RWPE2 (cell line): Measurements from ENCODE around the gene ARHGEF37.
"Not testable (repeated sequence)": the region's sequence is repeated elsewhere in the genome, so short reads cannot be mapped to it uniquely, and the experiment has no call there.

Experiments
- ATAC-seq: fragments of 200-7000 bp; cut with Tn5 transposase; 3 replicates; pipeline ENCODE4 v1.9.1; 2021; ENCODE audit warnings: low read depth
- DNase-seq: peaks from one replicate; pipeline ENCODE4 v3.0.0-alpha.2; 2020; ENCODE audit warnings: low spot score
- H3K27ac ChIP-seq: fragments of 450-650 bp; 2 replicates; pipeline ENCODE4 v1.5.1; 2017; ENCODE audit warnings: mild to moderate bottlenecking; ENCODE audit not compliant: poor library complexity, severe bottlenecking
- H3K27me3 ChIP-seq: fragments of 250-450 bp; sonication (Bioruptor Pico); 2 replicates; pipeline ENCODE4 v1.5.1; 2021; ENCODE audit warnings: mild to moderate bottlenecking, moderate library complexity; ENCODE audit not compliant: insufficient read depth, poor library complexity, severe bottlenecking
- H3K36me3 ChIP-seq: fragments of 250-450 bp; sonication (Bioruptor Pico); 2 replicates; pipeline ENCODE4 v1.5.1; 2020; ENCODE audit warnings: low read depth, mild to moderate bottlenecking, moderate library complexity
- H3K4me1 ChIP-seq: fragments of 250-450 bp; sonication (Bioruptor Pico); 2 replicates; pipeline ENCODE4 v1.5.1; 2021; ENCODE audit warnings: mild to moderate bottlenecking, moderate library complexity; ENCODE audit not compliant: insufficient read depth, poor library complexity, severe bottlenecking
- H3K4me3 ChIP-seq: fragments of 250-450 bp; sonication (Bioruptor Pico); 2 replicates; pipeline ENCODE4 v1.5.1; 2021; ENCODE audit warnings: mild to moderate bottlenecking, moderate library complexity; ENCODE audit not compliant: severe bottlenecking
- H3K9me3 ChIP-seq: fragments of 250-450 bp; sonication (Bioruptor Pico); 2 replicates; pipeline ENCODE4 v1.5.1; 2021; ENCODE audit warnings: mild to moderate bottlenecking, moderate library complexity; ENCODE audit not compliant: severe bottlenecking
- CTCF ChIP-seq: fragments of 450-650 bp; IDR thresholded peaks from one replicate; pipeline ENCODE4 v1.5.1; 2017; ENCODE audit warnings: mild to moderate bottlenecking, moderate library complexity; ENCODE audit not compliant: poor library complexity, severe bottlenecking

ARHGEF37 gene

DNA sequence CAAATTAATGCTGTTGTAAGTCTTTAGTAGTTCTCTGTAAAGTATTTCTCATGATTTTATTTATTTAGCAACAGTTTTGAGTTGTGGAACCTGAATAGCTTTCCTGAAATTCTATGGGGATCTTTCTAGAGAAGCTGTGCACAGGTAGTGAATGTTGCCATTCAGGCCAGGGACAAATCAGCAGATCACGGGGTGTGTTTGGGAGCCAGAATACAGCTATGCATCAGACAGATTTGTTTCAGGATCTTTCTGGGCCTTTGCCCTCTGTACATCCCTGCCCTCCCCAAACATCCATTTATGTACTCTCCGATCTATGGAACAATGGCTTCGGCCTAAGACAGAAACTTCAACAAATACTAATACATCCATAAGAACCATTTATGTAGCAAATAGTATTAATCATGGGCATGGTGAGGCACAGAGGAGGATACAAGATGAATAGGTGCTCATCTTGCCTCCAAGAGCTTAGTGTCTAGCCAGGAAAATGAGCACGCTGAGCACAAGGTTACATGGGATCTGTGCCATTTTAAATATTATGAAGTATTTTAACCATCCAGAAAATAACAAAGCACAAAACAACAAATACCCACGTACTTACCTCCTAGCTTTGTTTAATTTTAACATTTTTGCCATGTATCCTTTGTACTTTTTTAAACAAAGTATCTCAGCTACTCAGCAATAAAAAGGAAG, 13.1 kb downstream of the ARHGEF37 start:
- ATAC-seq (no peak), DNase-seq (no peak)
- TF ChIP-seq CTCF, result no peak
- Histone ChIP-seq H3K4me3 (no peak overlapping the region), H3K4me1 (no peaks in the 10 kb centered on the region), H3K27ac (no peak overlapping the region), H3K9me3 (no peaks in the 10 kb centered on the region), H3K36me3 (no peaks in the 10 kb centered on the region), H3K27me3 (no peaks in the 10 kb centered on the region)

DNA sequence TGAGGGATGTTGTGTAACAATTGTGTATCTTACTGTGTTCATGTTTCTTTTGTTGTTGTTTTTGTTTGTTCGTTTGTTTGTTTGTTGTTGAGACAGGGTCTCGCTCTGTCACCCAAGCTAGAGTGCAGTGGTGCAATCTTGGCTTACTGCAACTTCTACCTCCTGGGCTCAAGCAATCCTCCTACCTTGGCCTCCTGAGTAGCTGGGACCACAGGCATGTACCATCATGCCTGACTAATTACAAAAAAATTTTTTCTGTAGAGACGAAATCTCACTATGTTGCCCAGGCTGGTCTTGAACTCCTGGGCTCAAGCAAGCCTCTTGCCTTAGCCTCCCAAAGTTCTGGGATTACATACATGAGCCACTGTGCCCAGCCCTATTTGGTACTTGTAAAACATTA, 13.8 kb downstream of the ARHGEF37 start:
- H3K27ac ChIP-seq, H3K27me3 ChIP-seq: not testable (repeated sequence)
- peak; percentile 55; the same call in 2 of the 3 replicates for ATAC-seq

GRCh38 chr5:149596712-149597111, 15.4 kb downstream of the ARHGEF37 start:
- DNase-seq (no peak), ATAC-seq (no peak)
- Histone ChIP-seq H3K4me1 (no peaks in the 10 kb centered on the region), H3K27me3 (no peaks in the 10 kb centered on the region), H3K27ac (no peak overlapping the region), H3K4me3 (no peak overlapping the region), H3K36me3 (no peaks in the 10 kb centered on the region), H3K9me3 (no peaks in the 10 kb centered on the region)
- no peak for TF ChIP-seq CTCF

More for the DNA sequence above, 13.8 kb downstream of the ARHGEF37 start:
- not testable (repeated sequence) for H3K36me3 ChIP-seq, H3K9me3 ChIP-seq, H3K4me1 ChIP-seq, DNase-seq, H3K4me3 ChIP-seq

DNA sequence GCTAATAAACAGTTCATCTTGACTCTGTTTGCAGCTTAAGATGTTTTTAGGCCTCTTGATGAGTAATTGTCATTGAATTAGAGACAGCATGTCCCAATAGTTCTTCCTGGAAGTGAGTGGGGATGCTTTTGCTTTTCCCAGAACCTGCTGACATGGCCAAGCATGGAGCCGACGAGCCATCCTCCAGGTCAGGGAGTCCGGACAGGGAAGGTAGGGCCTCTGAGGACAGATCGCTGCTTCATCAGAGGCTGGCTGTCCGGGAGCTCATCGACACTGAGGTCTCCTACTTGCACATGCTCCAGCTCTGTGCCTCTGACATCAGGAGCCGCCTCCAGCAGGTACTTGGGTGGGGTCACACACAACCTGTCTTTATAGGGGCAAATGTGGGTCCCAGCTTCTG, 16.3 kb downstream of the ARHGEF37 start:
- no peak for ATAC-seq
- H3K4me1 ChIP-seq, result no peaks in the 10 kb centered on the region
- no peaks in the 10 kb centered on the region for H3K36me3 ChIP-seq
- H3K27ac ChIP-seq, result no peak overlapping the region
- TF ChIP-seq CTCF, result no peak
- no peaks in the 10 kb centered on the region for H3K9me3 ChIP-seq
- H3K27me3 ChIP-seq, result no peaks in the 10 kb centered on the region
- no peak for DNase-seq
- no peak overlapping the region for H3K4me3 ChIP-seq

GRCh38 chr5:149598234-149598633, 16.9 kb downstream of the ARHGEF37 start:
- not testable (repeated sequence) for H3K27ac ChIP-seq, H3K9me3 ChIP-seq, H3K4me3 ChIP-seq, DNase-seq, H3K27me3 ChIP-seq, H3K36me3 ChIP-seq, H3K4me1 ChIP-seq, ATAC-seq

DNA sequence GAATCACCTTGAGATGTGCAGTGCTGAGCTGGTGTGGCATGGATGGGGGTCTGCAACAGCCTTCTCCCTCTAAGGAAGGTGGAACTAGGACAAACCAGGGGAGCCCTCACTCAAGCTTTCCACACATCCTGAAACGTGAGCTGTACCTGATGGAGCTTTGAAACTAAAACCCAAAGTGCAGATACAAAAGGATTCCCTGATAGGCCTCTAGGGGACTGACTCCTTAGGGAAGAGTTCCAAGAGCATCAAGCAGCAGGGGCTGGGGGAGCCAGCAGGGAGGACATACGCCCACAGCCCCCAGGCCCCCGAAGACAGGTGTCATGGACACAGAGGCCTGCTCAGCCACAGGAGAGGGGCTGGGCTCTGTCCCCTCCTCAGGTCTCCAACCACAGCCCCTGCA, 17.7 kb downstream of the ARHGEF37 start:
- H3K9me3 ChIP-seq, result no peaks in the 10 kb centered on the region
- H3K36me3 ChIP-seq, result no peaks in the 10 kb centered on the region
- H3K4me1 ChIP-seq, result peaks cover 7% of the 10 kb centered on the region
- ATAC-seq (no peak; the same call in 2 of the 3 replicates), DNase-seq (no peak)
- H3K4me3 ChIP-seq, result no peak overlapping the region
- no peak for TF ChIP-seq CTCF
- H3K27ac ChIP-seq, result no peak overlapping the region
- H3K27me3 ChIP-seq, result no peaks in the 10 kb centered on the region
